NT2/D1 (cell line): ENCODE data around the gene ZMYND12.
A peak's percentile ranks its signal among the peaks of the same experiment; 100 is the strongest.
"Not testable (repeated sequence)": the region's sequence is repeated elsewhere in the genome, so short reads cannot be mapped to it uniquely, and the experiment has no call there.

Experiments
- DNase-seq: peaks from one replicate; pipeline ENCODE4 v3.0.0-alpha.2; 2011; ENCODE audit warnings: low read depth, low spot score
- H3K27me3 ChIP-seq: 2 replicates; pipeline ENCODE4 v1.6.0; 2011; ENCODE audit warnings: mild to moderate bottlenecking; ENCODE audit not compliant: insufficient read length, insufficient read depth
- H3K36me3 ChIP-seq: 2 replicates; pipeline ENCODE4 v1.6.1; 2011; ENCODE audit warnings: mild to moderate bottlenecking, low read length, mixed read lengths; ENCODE audit not compliant: insufficient read depth, insufficient read length
- H3K4me1 ChIP-seq: 2 replicates; pipeline ENCODE4 v1.5.1; 2011; ENCODE audit not compliant: insufficient read depth, insufficient read length
- H3K4me3 ChIP-seq: 2 replicates; pipeline ENCODE4 v1.5.1; 2011; ENCODE audit warnings: low read depth; ENCODE audit not compliant: insufficient read length
- H3K9ac ChIP-seq: 2 replicates; pipeline ENCODE4 v1.6.0; 2011; ENCODE audit warnings: low read depth; ENCODE audit not compliant: insufficient read length
- H3K9me3 ChIP-seq: 2 replicates; pipeline ENCODE4 v1.5.1; 2011; ENCODE audit warnings: mild to moderate bottlenecking, low read length; ENCODE audit not compliant: insufficient read depth
- SUZ12 ChIP-seq: IDR thresholded peaks from 2 replicates; pipeline ENCODE4 v1.6.1; 2011; ENCODE audit not compliant: insufficient read length, insufficient read depth; ENCODE audit errors: extremely low read depth
- YY1 ChIP-seq: IDR thresholded peaks from 2 replicates; pipeline ENCODE4 v1.6.1; 2011; ENCODE audit not compliant: insufficient read length, insufficient read depth
- ZNF274 ChIP-seq: IDR thresholded peaks from 2 replicates; pipeline ENCODE4 v1.6.1; 2011; ENCODE audit warnings: mild to moderate bottlenecking, low read depth, low read length

ZMYND12 gene, protein sequence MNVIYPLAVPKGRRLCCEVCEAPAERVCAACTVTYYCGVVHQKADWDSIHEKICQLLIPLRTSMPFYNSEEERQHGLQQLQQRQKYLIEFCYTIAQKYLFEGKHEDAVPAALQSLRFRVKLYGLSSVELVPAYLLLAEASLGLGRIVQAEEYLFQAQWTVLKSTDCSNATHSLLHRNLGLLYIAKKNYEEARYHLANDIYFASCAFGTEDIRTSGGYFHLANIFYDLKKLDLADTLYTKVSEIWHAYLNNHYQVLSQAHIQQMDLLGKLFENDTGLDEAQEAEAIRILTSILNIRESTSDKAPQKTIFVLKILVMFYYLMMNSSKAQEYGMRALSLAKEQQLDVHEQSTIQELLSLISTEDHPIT

DNA sequence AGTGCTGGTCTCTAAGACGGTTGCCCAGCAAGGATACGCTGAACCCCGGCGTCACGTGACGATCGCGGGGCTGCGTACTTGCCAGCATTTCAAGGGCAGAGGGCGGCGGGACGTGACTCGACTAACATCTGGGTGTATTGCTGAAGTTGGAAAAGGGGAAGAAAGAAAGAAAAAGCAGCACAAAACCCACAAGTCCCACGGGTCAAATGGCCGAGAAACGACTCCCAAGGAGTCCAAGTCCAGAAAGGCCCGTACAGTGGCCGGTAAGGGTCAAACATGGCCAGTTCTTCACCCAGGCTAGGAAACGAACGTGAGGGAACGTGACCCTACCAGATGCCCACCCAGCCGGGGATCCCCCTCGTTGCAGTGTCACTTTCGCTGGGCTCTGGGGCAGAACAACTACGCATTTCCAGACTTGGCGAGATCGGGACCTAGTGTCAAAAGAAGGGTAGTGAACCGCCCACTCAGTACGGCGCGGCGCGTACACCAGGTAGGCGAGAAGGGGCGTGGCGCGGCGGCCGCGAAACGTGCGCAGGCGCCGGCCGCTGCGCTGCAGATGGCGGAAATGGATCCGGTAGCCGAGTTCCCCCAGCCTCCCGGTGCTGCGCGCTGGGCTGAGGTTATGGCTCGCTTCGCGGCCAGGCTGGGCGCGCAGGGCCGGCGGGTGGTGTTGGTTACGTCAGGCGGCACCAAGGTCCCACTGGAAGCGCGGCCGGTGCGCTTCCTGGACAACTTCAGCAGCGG, at the start of gene ZMYND12, which contains the start of gene PPCS:
Gene ZMYND12, minus strand, starts transcription at position 13 of the 744 bp plus-strand sequence. CDS start 25 bp downstream, outside the sequence.
Gene PPCS, plus strand, starts transcription at position 534 of the 744 bp plus-strand sequence. Its CDS starts 23 bp downstream, at position 557.
- peak within 1 kb of the TSS; percentile 99 for H3K9ac ChIP-seq
- DNase-seq = peak; percentile 68
- peak within 1 kb of the TSS; percentile 95 for H3K4me3 ChIP-seq
- peaks cover 39% of the 10 kb centered on the region for H3K36me3 ChIP-seq
- peak; percentile 53 for TF ChIP-seq YY1
- TF ChIP-seq ZNF274 = no peak
- peaks cover 9% of the 10 kb centered on the region for H3K4me1 ChIP-seq
- no peaks in the 10 kb centered on the region for H3K27me3 ChIP-seq
- no peaks in the 10 kb centered on the region for H3K9me3 ChIP-seq

DNA sequence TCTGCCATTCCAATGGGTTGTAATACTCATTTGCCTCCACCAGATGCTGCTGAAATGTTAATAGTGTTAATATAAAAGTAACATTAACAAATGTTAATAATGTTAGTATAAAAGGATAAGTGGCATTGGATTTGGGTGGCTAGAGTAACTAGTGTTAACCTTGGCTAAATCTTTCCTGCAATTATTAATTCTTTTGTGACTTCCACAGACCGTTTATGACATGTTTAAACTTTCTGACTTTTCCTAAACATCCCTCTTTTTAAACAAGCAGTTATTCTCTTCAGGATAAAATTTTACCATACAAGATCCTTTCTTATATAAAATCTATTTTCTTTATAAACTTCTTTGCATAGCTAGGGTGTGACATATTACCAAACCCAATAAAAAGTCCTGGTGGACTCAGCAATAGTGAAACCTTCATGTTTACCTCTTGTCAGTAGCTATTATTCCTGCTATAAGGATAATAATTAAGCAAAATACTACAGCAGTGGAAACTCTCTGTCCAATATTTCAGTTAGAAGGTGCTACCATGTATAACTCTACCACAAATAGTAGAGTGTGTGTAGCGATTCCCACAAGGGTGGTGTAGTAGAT, 48.8 kb upstream of the ZMYND12 start:
- Histone ChIP-seq H3K9me3 (peaks cover 74% of the 10 kb centered on the region), H3K4me3 (no peak overlapping the region), H3K36me3 (no peaks in the 10 kb centered on the region), H3K9ac (no peak overlapping the region), H3K4me1 (no peaks in the 10 kb centered on the region), H3K27me3 (no peaks in the 10 kb centered on the region)
- no peak for DNase-seq
- TF ChIP-seq YY1 (no peak), SUZ12 (no peak), ZNF274 (no peak)

DNA sequence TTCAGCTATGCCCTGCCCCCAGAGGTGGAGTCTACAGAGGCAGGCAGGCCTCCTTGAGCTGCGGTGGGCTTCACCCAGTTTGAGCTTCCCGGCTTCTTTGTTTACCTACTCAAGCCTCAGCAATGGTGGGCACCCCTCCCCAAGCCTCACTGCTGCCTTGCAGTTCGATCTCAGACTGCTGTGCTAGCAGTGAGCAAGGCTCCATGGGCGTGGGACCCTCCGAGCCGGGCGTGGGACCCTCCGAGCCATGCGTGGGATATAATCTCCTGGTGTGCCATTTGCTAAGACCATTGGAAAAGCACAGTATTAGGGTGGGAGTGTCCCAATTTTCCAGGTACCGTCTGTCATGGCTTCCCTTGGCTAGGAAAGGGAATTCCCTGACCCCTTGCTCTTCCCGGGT, 46.2 kb upstream of the ZMYND12 start:
- not testable (repeated sequence) for H3K4me1 ChIP-seq, H3K4me3 ChIP-seq, H3K27me3 ChIP-seq, H3K36me3 ChIP-seq, H3K9ac ChIP-seq, DNase-seq
- peaks cover 50% of the 10 kb centered on the region for H3K9me3 ChIP-seq

DNA sequence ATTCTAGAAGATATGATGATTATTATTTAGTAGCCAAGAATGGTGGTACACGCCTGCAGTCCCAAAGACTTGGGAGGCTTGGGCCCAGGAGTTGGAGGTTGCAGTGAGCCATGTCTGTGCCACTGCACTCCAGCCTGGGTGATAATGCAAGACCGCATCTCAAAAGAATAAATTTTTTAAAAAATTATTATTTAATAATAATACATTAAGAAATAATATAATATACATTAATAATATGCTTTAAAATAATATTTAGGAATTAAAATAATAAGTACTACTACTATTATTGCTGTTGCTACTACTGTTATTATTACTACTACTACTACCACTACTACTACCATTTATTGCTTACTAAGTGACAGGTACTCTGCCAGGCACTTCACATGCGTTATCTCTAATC, 34.4 kb upstream of the ZMYND12 start:
- Histone ChIP-seq H3K4me1 (no peaks in the 10 kb centered on the region), H3K36me3 (no peaks in the 10 kb centered on the region), H3K27me3 (no peaks in the 10 kb centered on the region), H3K9ac (no peak overlapping the region), H3K4me3 (no peak overlapping the region), H3K9me3 (no peaks in the 10 kb centered on the region)
- no peak for TF ChIP-seq ZNF274
- TF ChIP-seq SUZ12 = no peak
- TF ChIP-seq YY1 = no peak
- DNase-seq = no peak

DNA sequence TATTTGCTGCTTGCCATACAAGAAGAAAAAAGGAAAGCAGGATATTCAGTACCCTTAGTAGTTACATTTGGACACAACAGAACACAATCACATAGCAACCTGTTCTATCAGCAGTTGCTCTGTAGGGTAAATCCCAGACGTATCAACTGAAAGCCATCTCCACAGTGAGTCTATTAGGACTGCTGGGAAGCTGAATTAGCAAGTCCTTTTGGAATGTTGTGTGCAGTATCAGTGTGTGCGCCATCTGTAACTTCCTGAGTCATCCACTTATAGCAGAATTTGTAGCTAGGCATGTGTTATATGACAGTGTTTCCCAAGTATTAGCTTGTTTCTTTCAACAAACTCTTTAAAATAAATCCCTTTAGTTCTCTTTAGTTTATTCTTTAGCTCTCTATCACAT, 28.6 kb upstream of the ZMYND12 start:
- no peak overlapping the region for H3K9ac ChIP-seq
- DNase-seq = no peak
- no peaks in the 10 kb centered on the region for H3K4me1 ChIP-seq

DNA sequence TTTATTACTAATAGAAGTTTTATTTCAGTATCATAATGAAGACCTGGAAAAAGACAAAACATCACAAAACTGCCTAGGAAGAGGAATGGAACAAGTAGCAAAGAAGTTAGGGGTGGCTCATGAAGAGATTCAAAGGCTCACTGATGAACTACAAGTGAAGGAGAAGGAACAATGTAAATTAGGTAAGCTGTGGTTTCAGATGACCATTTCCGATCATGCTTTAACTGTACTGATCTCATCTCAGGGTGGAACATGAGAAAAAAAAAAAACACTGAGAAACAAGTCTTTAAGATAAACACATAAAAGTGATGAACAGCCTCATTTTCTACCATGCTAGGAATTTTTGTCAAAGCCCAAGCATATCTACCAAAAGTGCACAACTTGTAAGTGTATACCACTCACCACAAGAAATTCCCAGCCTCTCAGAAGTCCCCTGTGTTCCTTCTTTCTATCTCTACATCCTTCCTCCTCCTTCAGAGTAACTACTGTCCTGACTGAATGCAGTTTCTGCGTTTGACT, 26.9 kb upstream of the ZMYND12 start:
- no peak overlapping the region for H3K4me3 ChIP-seq
- no peaks in the 10 kb centered on the region for H3K9me3 ChIP-seq
- DNase-seq = no peak
- H3K9ac ChIP-seq = no peak overlapping the region
- TF ChIP-seq YY1 = no peak
- TF ChIP-seq SUZ12 = no peak
- TF ChIP-seq ZNF274 = no peak
- no peaks in the 10 kb centered on the region for H3K27me3 ChIP-seq
- no peaks in the 10 kb centered on the region for H3K36me3 ChIP-seq
- no peaks in the 10 kb centered on the region for H3K4me1 ChIP-seq

More for the DNA sequence above, 28.6 kb upstream of the ZMYND12 start:
- Histone ChIP-seq H3K9me3 (no peaks in the 10 kb centered on the region), H3K27me3 (no peaks in the 10 kb centered on the region), H3K36me3 (no peaks in the 10 kb centered on the region), H3K4me3 (no peak overlapping the region)
- no peak for TF ChIP-seq YY1
- TF ChIP-seq ZNF274 = no peak
- TF ChIP-seq SUZ12 = no peak

DNA sequence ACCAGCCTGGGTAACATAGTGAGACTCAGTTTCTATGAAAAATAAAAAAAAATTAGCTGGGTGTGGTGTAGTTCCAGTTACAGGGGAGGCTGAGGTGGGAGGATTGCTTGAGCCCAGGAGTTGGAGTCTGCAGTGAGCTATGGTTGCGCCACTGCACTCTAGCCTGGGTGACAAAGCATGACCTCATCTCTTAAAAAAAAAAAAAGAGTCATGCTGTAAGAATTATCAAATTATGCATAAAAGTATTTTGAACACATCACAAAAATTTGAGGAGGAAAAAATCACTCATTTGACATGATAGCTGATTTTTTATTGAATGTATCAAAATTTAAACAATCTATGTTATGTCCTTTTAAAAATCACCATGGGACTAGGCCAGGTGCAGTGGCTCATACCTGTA, 25.1 kb upstream of the ZMYND12 start:
- TF ChIP-seq YY1 (no peak), ZNF274 (no peak), SUZ12 (no peak)
- H3K9me3 ChIP-seq = no peaks in the 10 kb centered on the region
- H3K9ac ChIP-seq = no peak overlapping the region
- H3K4me3 ChIP-seq = no peak overlapping the region
- no peak for DNase-seq
- H3K4me1 ChIP-seq = no peaks in the 10 kb centered on the region
- H3K36me3 ChIP-seq = no peaks in the 10 kb centered on the region
- H3K27me3 ChIP-seq = no peaks in the 10 kb centered on the region
